Measurements from ENCODE around the gene GET3. TPM values are rescaled to one million over a fixed set of nuclear protein-coding genes. Genes with fewer than 3 reads are reported as not detected.

The GET3 gene
- total RNA-seq, 1 donor from 2014 or later = 66.0 TPM

DNA sequence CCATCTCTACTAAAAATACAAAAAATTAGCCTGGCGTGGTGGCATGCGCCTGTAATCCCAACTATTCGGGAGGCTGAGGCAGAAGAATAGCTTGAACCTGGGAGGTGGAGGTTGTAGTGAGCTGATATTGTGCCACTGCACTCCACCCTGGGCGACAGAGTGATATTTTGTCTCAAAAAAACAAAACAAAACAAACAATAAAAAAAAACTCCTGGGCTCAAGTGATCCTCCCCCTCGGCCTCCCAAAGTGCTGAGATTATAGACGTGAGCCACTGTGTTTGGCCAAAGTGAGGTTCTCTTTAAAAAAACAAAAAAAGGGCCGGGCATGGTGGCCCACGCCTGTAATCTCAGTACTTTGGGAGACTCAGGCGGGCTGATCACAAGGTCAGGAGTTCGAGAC lies 50.2 kb downstream of the GET3 start:
- Mint-ChIP-seq H3K27ac (no peak overlapping the region), H3K4me1 (ENCODE audit: low read depth) (peaks cover 18% of the 10 kb centered on the region), H3K4me3 (ENCODE audit: low read depth) (no peak overlapping the region), H3K9me3 (ENCODE audit: low read depth) (no peaks in the 10 kb centered on the region), H3K36me3 (ENCODE audit: insufficient read depth) (no peaks in the 10 kb centered on the region), H3K27me3 (peaks cover 15% of the 10 kb centered on the region)
- TF ChIP-seq, protein P1, sequence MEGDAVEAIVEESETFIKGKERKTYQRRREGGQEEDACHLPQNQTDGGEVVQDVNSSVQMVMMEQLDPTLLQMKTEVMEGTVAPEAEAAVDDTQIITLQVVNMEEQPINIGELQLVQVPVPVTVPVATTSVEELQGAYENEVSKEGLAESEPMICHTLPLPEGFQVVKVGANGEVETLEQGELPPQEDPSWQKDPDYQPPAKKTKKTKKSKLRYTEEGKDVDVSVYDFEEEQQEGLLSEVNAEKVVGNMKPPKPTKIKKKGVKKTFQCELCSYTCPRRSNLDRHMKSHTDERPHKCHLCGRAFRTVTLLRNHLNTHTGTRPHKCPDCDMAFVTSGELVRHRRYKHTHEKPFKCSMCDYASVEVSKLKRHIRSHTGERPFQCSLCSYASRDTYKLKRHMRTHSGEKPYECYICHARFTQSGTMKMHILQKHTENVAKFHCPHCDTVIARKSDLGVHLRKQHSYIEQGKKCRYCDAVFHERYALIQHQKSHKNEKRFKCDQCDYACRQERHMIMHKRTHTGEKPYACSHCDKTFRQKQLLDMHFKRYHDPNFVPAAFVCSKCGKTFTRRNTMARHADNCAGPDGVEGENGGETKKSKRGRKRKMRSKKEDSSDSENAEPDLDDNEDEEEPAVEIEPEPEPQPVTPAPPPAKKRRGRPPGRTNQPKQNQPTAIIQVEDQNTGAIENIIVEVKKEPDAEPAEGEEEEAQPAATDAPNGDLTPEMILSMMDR (IDR thresholded peaks at IDR 0.05; ENCODE audit: unreplicated experiment) = no peak
- DNase-seq (ENCODE audit: low spot score, unreplicated experiment) = no peak

- H3K4me3 Mint-ChIP-seq (ENCODE audit: low read depth) = no peak overlapping the region
- H3K4me1 Mint-ChIP-seq (ENCODE audit: low read depth) = peaks cover 18% of the 10 kb centered on the region
- DNase-seq (ENCODE audit: low spot score, unreplicated experiment) = no peak
- H3K9me3 Mint-ChIP-seq (ENCODE audit: low read depth) = no peaks in the 10 kb centered on the region
- no peaks in the 10 kb centered on the region for H3K36me3 Mint-ChIP-seq (ENCODE audit: insufficient read depth)
- peak overlapping the region; percentile 59 for H3K27ac Mint-ChIP-seq
- H3K27me3 Mint-ChIP-seq = peaks cover 15% of the 10 kb centered on the region
- TF ChIP-seq, protein P1 (IDR thresholded peaks at IDR 0.05; ENCODE audit: unreplicated experiment) = no peak
These were observed 50.9 kb downstream of the GET3 start for GRCh38 chr19:12788042-12788681.

DNA sequence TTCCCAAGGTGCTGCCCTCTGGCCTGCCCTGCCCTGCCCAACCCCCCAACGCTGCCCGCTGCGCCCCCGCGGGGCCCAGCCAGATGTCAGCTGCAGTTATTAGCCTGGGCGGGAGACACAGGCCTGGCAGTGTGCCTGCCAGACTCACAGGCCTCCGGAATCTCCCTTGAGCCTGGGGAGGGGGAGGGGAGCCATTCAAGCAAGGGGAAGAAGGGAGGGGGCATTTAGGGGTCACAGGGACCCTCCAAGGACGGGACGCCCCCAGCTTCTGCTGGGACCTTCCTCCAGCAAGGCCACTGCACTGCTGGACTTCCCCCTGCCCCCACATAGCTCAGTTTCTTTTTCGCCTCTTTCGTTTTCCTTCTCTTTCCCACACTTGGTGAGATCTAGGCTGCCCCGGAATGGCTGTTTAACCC lies 51.4 kb downstream of the GET3 start:
- no peak for DNase-seq (ENCODE audit: low spot score, unreplicated experiment)
- Mint-ChIP-seq H3K4me1 (ENCODE audit: low read depth) (peaks cover 16% of the 10 kb centered on the region), H3K27ac (peak overlapping the region; percentile 72)

DNA sequence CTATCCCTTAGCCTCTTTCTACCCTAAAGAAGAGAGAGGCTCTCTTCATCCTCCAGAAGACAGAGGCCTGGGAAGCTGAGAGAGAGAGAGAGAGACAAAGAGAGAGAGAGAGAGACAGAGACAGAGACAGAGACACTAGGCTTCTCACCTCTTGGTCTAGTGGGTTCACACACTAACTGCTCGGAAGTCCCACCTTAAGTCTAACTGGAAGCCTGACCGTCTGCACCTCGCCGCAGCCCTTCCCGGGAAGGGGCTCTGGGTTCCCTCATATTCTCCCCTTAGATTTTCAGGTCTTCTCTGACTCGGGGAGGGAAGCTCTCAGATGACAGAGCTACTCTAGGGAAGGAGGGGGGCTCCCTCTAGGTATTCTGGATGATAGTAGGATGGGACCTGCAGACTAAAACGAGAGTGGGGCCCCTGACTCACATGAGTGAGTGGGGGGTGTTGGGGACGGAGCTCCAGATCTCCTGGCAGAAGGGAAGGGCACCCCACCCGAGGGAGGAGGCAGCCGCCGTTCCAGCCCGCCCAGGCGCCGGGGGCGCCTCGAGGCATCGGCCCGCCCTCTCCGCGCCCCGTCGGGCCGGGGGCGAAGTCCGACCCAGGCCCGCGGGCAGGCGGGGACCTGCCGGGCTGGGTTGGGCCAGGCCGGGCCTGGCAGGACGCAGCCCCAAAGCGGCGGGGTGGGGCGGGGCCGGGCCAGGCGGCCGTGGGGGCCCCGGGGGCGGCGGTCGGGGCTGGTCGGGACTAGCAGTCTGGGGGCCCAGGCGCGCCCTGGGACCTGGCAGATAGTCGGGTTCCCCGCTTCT lies 52.0 kb downstream of the GET3 start:
- Mint-ChIP-seq H3K4me1 (ENCODE audit: low read depth) (peaks cover 18% of the 10 kb centered on the region), H3K27me3 (peaks cover 18% of the 10 kb centered on the region), H3K36me3 (ENCODE audit: insufficient read depth) (no peaks in the 10 kb centered on the region), H3K9me3 (ENCODE audit: low read depth) (no peaks in the 10 kb centered on the region), H3K4me3 (ENCODE audit: low read depth) (peak overlapping the region; percentile 56), H3K27ac (peak overlapping the region; percentile 72)
- no peak for DNase-seq (ENCODE audit: low spot score, unreplicated experiment)
- TF ChIP-seq, protein P1 (IDR thresholded peaks at IDR 0.05; ENCODE audit: unreplicated experiment) = no peak

More for the DNA sequence above, 51.4 kb downstream of the GET3 start:
- Mint-ChIP-seq H3K27me3 (peaks cover 15% of the 10 kb centered on the region), H3K36me3 (ENCODE audit: insufficient read depth) (no peaks in the 10 kb centered on the region), H3K4me3 (ENCODE audit: low read depth) (no peak overlapping the region), H3K9me3 (ENCODE audit: low read depth) (no peaks in the 10 kb centered on the region)
- TF ChIP-seq, protein P1 (IDR thresholded peaks at IDR 0.05; ENCODE audit: unreplicated experiment) = no peak

- Mint-ChIP-seq H3K4me1 (ENCODE audit: low read depth) (peaks cover 18% of the 10 kb centered on the region), H3K9me3 (ENCODE audit: low read depth) (no peaks in the 10 kb centered on the region), H3K36me3 (ENCODE audit: insufficient read depth) (no peaks in the 10 kb centered on the region), H3K27me3 (peaks cover 18% of the 10 kb centered on the region), H3K4me3 (ENCODE audit: low read depth) (peak overlapping the region; percentile 55), H3K27ac (no peak overlapping the region)
- TF ChIP-seq, protein P1 (IDR thresholded peaks at IDR 0.05; ENCODE audit: unreplicated experiment) = no peak
- peak; percentile 83 for DNase-seq (ENCODE audit: low spot score, unreplicated experiment)
These were observed 52.8 kb downstream of the GET3 start for GRCh38 chr19:12789904-12790619.
